Type B pancreatic cell (in vitro differentiated cells): ENCODE results near the gene PMS2. TPM values are rescaled to one million over a fixed set of nuclear protein-coding genes. Genes with fewer than 3 reads are reported as not detected.

Experiments
- DNase-seq: peaks from one replicate; pipeline ENCODE4 v3.0.0; 2021; ENCODE audit warnings: mixed read lengths; ENCODE audit not compliant: unreplicated experiment; ENCODE audit errors: extremely low spot score
- H3K27ac Mint-ChIP-seq: 2 replicates; pipeline ENCODE4 v1.8.0; 2021; ENCODE audit warnings: mild to moderate bottlenecking, mixed read lengths
- H3K27me3 Mint-ChIP-seq: 2 replicates; pipeline ENCODE4 v1.8.0; 2021; ENCODE audit warnings: mixed read lengths
- H3K36me3 Mint-ChIP-seq: 2 replicates; pipeline ENCODE4 v1.8.0; 2021; ENCODE audit warnings: mixed read lengths
- H3K4me1 Mint-ChIP-seq: one replicate; pipeline ENCODE4 v1.8.0; 2021; ENCODE audit warnings: mixed read lengths; ENCODE audit not compliant: unreplicated experiment
- H3K4me3 Mint-ChIP-seq: 2 replicates; pipeline ENCODE4 v1.8.0; 2021; ENCODE audit warnings: mild to moderate bottlenecking, mixed read lengths
- H3K9me3 Mint-ChIP-seq: 2 replicates; pipeline ENCODE4 v1.8.0; 2021; ENCODE audit warnings: mixed read lengths
- total RNA-seq: library from RNA; stranded (reverse); gene quantifications from 2 replicates; pipeline ENCODE4 v1.2.1, GENCODE V29; 2021; ENCODE audit warnings: low replicate concordance
- TF ChIP-seq, protein P1 (sequence below): fragments of 200-600 bp; sonication (generic); conservative IDR thresholded peaks from 2 replicates; pipeline ENCODE4 v1.5.0; 2021; ENCODE audit warnings: antibody characterized with exemption, mild to moderate bottlenecking

Gene PMS2
- total RNA-seq, 1 donor from 2014 or later = 20.6 TPM

DNA sequence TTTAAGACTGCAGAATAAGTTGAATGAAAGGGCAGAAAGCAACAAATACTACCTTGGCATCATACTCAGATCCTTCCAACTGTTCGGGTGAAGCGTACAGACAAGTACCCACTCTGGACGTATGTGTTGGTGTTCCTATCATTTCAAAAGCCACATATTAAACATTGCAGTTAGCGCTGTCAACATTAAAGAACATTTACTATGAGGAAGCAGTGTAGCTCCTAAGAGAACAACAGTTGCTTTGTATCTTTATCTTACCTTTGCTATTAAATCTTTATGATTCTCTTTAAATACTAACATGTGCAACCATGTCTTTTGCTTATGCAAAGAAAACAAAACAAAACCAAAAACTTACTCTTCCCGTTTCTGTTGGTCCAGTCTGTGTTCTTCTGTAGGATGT is 19.7 kb upstream of the PMS2 start:
- no peaks in the 10 kb centered on the region for H3K9me3 Mint-ChIP-seq
- H3K27ac Mint-ChIP-seq = no peak overlapping the region
- peaks cover 31% of the 10 kb centered on the region for H3K36me3 Mint-ChIP-seq
- no peak overlapping the region for H3K4me3 Mint-ChIP-seq
- TF ChIP-seq, protein P1, sequence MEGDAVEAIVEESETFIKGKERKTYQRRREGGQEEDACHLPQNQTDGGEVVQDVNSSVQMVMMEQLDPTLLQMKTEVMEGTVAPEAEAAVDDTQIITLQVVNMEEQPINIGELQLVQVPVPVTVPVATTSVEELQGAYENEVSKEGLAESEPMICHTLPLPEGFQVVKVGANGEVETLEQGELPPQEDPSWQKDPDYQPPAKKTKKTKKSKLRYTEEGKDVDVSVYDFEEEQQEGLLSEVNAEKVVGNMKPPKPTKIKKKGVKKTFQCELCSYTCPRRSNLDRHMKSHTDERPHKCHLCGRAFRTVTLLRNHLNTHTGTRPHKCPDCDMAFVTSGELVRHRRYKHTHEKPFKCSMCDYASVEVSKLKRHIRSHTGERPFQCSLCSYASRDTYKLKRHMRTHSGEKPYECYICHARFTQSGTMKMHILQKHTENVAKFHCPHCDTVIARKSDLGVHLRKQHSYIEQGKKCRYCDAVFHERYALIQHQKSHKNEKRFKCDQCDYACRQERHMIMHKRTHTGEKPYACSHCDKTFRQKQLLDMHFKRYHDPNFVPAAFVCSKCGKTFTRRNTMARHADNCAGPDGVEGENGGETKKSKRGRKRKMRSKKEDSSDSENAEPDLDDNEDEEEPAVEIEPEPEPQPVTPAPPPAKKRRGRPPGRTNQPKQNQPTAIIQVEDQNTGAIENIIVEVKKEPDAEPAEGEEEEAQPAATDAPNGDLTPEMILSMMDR = no peak
- H3K4me1 Mint-ChIP-seq = no peaks in the 10 kb centered on the region
- H3K27me3 Mint-ChIP-seq = no peaks in the 10 kb centered on the region
- DNase-seq = no peak

DNA sequence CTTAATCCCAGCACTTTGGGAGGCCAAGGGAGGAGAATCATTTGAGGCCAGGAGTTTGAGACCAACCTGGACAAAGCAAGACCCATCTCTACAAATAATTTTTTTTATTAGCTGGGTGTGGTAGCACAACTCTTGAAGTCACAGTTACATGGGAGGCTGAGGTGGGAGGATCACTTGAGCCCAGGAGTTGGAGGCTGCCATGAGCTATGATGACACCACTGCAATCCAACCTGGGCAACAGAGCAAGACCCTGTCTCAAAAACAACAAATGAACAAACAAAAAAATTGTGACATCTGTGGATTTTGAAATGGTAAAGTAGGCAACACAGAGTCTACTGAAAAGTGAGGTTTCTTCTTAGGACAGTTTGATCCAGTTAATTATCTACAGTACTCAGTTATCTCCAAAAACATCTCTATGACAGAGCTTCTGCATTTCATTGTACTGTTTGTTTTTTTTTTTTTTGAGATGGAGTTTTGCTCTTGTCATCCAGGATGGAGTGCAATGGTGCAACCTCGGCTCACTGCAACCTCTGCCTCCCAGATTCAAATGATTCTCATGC is 19.0 kb upstream of the PMS2 start:
- TF ChIP-seq, protein P1 = no peak
- Mint-ChIP-seq H3K9me3 (no peaks in the 10 kb centered on the region), H3K27ac (no peak overlapping the region), H3K27me3 (no peaks in the 10 kb centered on the region), H3K4me1 (no peaks in the 10 kb centered on the region), H3K4me3 (no peak overlapping the region), H3K36me3 (peaks cover 38% of the 10 kb centered on the region)
- DNase-seq = no peak

DNA sequence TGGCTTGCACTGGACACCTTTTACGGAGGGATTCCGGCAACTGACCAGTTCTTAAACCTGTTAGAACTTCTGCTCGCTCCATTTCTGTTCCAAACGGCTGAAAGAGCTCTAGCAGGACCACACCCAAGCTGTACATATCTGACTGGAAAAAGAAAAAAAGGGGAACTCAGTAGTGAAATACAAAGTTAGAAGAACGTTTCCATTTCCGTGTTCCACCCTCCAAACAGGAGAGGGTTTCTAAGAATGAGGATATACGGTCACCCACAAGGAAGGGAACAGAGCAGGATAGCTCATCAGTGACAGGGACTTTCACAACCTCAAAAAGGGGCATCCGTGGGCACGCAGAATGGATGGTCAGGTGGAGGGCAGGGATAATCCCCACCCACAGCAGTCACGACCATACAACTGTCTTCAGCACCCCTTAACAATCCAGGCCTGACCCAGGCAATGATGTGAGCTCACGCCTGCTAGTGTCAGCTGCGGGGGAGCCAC is 18.0 kb upstream of the PMS2 start:
- TF ChIP-seq, protein P1 = no peak
- Mint-ChIP-seq H3K36me3 (peaks cover 46% of the 10 kb centered on the region), H3K4me3 (no peak overlapping the region), H3K27me3 (no peaks in the 10 kb centered on the region), H3K9me3 (no peaks in the 10 kb centered on the region), H3K27ac (peak overlapping the region; percentile 36), H3K4me1 (no peaks in the 10 kb centered on the region)
- no peak for DNase-seq

DNA sequence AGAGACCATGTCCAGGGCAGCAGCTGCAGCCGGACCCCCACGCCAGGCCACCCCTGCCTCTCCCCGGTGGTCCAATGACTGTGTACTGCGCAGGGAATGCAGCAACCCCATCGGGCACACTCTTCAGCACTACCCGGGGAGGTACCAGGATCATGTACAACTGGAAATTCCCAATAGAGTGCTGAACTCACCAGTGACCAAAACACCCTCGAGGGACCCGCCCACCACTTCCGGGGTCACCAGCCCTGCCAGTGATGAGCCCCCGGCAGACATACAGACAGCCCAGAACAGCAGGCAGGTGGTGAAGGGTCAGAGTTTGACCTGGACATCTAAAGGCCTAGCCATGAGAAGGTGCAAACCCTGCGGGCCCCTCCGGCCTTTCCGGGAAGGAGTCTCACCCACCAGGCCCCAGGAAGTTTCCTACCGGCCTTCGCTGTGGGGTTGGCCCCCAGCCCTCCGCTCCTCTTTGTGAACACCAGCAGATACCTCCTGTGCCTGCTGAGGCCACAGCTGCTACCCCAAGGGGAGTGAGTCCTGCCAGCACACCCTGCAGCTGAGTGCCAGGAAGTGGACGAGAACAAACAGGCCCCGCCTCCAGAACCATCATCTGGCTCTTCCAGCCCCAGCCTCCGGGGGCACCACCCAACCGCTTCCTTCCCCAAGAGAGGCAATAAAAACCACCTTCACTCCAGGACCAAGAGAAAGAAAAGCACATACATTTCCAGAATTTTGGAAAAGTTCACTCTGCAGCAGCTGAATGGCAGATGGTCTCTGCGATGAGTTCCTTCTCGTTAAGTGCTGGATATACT is 17.4 kb upstream of the PMS2 start:
- DNase-seq = no peak
- no peaks in the 10 kb centered on the region for H3K4me1 Mint-ChIP-seq
- no peak overlapping the region for H3K4me3 Mint-ChIP-seq
- peak overlapping the region; percentile 36 for H3K27ac Mint-ChIP-seq
- no peaks in the 10 kb centered on the region for H3K9me3 Mint-ChIP-seq
- TF ChIP-seq, protein P1 = peak; percentile 52
- H3K27me3 Mint-ChIP-seq = no peaks in the 10 kb centered on the region
- peaks cover 49% of the 10 kb centered on the region for H3K36me3 Mint-ChIP-seq

DNA sequence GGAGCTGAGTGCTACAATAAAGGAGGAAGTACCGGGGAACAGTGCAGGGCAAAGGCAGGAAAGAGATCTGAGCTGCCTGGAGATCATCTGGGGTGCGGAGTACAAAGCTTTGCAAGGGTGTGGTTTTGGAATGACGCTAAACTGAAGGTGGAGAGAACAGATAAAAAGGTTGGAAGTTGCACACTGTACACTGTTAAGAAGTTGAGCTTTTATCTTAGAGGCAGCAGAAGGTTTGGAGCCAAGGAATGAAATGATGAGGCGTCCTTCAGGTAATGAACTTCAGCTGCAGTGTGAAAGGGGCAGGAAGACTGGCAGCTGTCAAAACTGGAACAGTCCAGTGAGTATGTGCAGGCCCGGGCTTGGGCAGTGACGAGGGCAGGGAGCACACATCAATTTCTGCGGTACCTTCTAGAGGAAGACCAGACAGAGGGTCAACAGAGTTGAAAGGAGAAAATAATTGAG is 15.2 kb upstream of the PMS2 start:
- Mint-ChIP-seq H3K4me3 (no peak overlapping the region), H3K4me1 (no peaks in the 10 kb centered on the region), H3K9me3 (no peaks in the 10 kb centered on the region), H3K27me3 (no peaks in the 10 kb centered on the region), H3K27ac (peak overlapping the region; percentile 2), H3K36me3 (peaks cover 64% of the 10 kb centered on the region)
- TF ChIP-seq, protein P1 = no peak
- no peak for DNase-seq
